GM12878 (cell line): ENCODE data around the gene KRTAP5-7. TPM values are rescaled to one million over a fixed set of nuclear protein-coding genes. Genes with fewer than 3 reads are reported as not detected.

Experiments used
- ATAC-seq: fragments of 200-7000 bp; cut with Tn5 transposase; 3 replicates; pipeline ENCODE4 v1.9.1; 2020; ENCODE audit warnings: mild to moderate bottlenecking, moderate library complexity
- BruUV-seq: library from RNA; stranded (reverse); fragments of 400-500 nt; replicated peaks from 2 replicates; lab custom pipeline; 2021; lab: Mats Ljungman, UMichigan
- CTCF ChIA-PET: fragments of 300-600 bp; sonication (Branson Sonifier 250); formaldehyde crosslinking; extraction: SDS; loops from one replicate; lab custom pipeline; 2021; ENCODE audit warnings: inconsistent platforms; lab: Yijun Ruan, JAX
- POLR2A ChIA-PET: fragments of 350-600 bp; formaldehyde crosslinking; extraction: SDS; loops from one replicate; lab custom pipeline; 2021; ENCODE audit warnings: inconsistent platforms; lab: Charles Lee
- RAD21 ChIA-PET: fragments of 300-600 bp; sonication (Branson Sonifier 250); formaldehyde crosslinking; loops from one replicate; lab custom pipeline; 2023; ENCODE audit warnings: antibody characterized with exemption; ENCODE audit not compliant: unreplicated experiment; lab: Charles Lee
- SMC1A ChIA-PET: fragments of 300-600 bp; sonication (Branson Sonifier 250); formaldehyde crosslinking; loops from one replicate; lab custom pipeline; 2023; ENCODE audit not compliant: unreplicated experiment, uncharacterized antibody; lab: Charles Lee
- DNase-seq: peaks from one replicate; pipeline ENCODE4 v3.0.0-alpha.2; 2011; ENCODE audit warnings: low read depth, low spot score
- FAIRE-seq: peaks from 3 replicates; lab custom pipeline; 2011; peaks lifted over from hg19 to GRCh38; lab: Jason Lieb, UNC
- H2AFZ ChIP-seq: 2 replicates; pipeline ENCODE4 v1.6.0; 2011; ENCODE audit warnings: low read depth, low read length, control low read depth; ENCODE audit not compliant: control insufficient read depth
- H3K27ac ChIP-seq: 2 replicates; pipeline ENCODE4 v1.5.1; 2011; ENCODE audit warnings: control low read depth; ENCODE audit not compliant: control insufficient read depth, insufficient read depth
- H3K27me3 ChIP-seq, 2 experiments: replicated peaks in 1 of 2; 2 replicates each; pipeline versions ENCODE4 v1.6.0 to v1.6.1; 2011; ENCODE audit warnings: low read length in 1 of 2; ENCODE audit not compliant: control insufficient read depth in 2 of 2, insufficient read depth in 2 of 2
- H3K36me3 ChIP-seq, 2 experiments: 2 replicates each; pipeline ENCODE4 v1.5.1; 2011; ENCODE audit warnings: low read length in 1 of 2; ENCODE audit not compliant: control insufficient read depth in 2 of 2, insufficient read depth in 2 of 2
- H3K4me1 ChIP-seq: 2 replicates; pipeline ENCODE4 v1.6.1; 2011; ENCODE audit warnings: mild to moderate bottlenecking, low read length, moderate library complexity, mixed read lengths; ENCODE audit not compliant: control insufficient read depth, insufficient read depth
- H3K4me2 ChIP-seq: 2 replicates; pipeline ENCODE4 v1.6.0; 2011; ENCODE audit warnings: control low read depth; ENCODE audit not compliant: control insufficient read depth, insufficient read depth
- H3K4me3 ChIP-seq: fragments of 200-600 bp; sonication (generic); 2 replicates; pipeline ENCODE4 v1.5.1; 2016
- H3K79me2 ChIP-seq: 2 replicates; pipeline ENCODE4 v1.6.0; 2011; ENCODE audit warnings: low read length; ENCODE audit not compliant: control insufficient read depth, insufficient read depth
- H3K9ac ChIP-seq: 2 replicates; pipeline ENCODE4 v1.8.0; 2011; ENCODE audit warnings: low read length, control low read depth, mixed read lengths; ENCODE audit not compliant: control insufficient read depth, insufficient read depth
- H3K9me3 ChIP-seq: replicated peaks from 3 replicates; pipeline ENCODE4 v1.5.1; 2011; ENCODE audit warnings: mild to moderate bottlenecking, low read length; ENCODE audit not compliant: control insufficient read depth, insufficient read depth
- H4K20me1 ChIP-seq: 2 replicates; pipeline ENCODE4 v1.6.0; 2011; ENCODE audit not compliant: control insufficient read depth, insufficient read depth
- ATF2 ChIP-seq: IDR thresholded peaks from 2 replicates; pipeline ENCODE4 v1.6.1; 2012; ENCODE audit warnings: low read length, inconsistent platforms
- ESRRA ChIP-seq: IDR thresholded peaks from 2 replicates; pipeline ENCODE4 v1.6.1; 2012; ENCODE audit warnings: mild to moderate bottlenecking, low read length, improper control_type of control experiment
- GABPA ChIP-seq: IDR thresholded peaks from 2 replicates; pipeline ENCODE4 v1.6.1; 2014; ENCODE audit warnings: antibody characterized with exemption, low read depth, mild to moderate bottlenecking, inconsistent platforms
- HSF1 ChIP-seq: fragments of 150-350 bp; IDR thresholded peaks from 2 replicates; pipeline ENCODE4 v1.6.1; 2014; ENCODE audit warnings: mild to moderate bottlenecking, low read depth, low read length
- MAX ChIP-seq: IDR thresholded peaks from 2 replicates; pipeline ENCODE4 v1.6.1; 2012; ENCODE audit warnings: low read depth, low read length, improper control_type of control experiment
- MYB ChIP-seq: fragments of 150-350 bp; IDR thresholded peaks from 2 replicates; pipeline ENCODE4 v1.6.1; 2014; ENCODE audit warnings: mild to moderate bottlenecking, low read depth, low read length, borderline replicate concordance
- PKNOX1 ChIP-seq: fragments of 450-650 bp; IDR thresholded peaks from 2 replicates; pipeline ENCODE4 v1.6.1; 2016; ENCODE audit warnings: mild to moderate bottlenecking
- PML ChIP-seq: IDR thresholded peaks from 2 replicates; pipeline ENCODE4 v1.6.1; 2012; ENCODE audit warnings: low read length, inconsistent platforms
- RUNX3 ChIP-seq: IDR thresholded peaks from 2 replicates; pipeline ENCODE4 v1.6.1; 2012; ENCODE audit warnings: low read length, inconsistent platforms
- ZSCAN29 ChIP-seq: fragments of 450-650 bp; IDR thresholded peaks from 2 replicates; pipeline ENCODE4 v1.6.1; 2017; ENCODE audit warnings: mild to moderate bottlenecking, moderate library complexity
- WGBS: methylation state at CpG from one replicate; pipeline ENCODE4 v1.1.6; 2016; ENCODE audit warnings: low lambda C conversion rate; ENCODE audit not compliant: insufficient replicate concordance, insufficient coverage; ENCODE audit errors: missing lambda C conversion rate; 5-methylcytosine and 5-hydroxymethylcytosine counted together
- in situ Hi-C: fragments of 300-500 bp; cut with MboI; formaldehyde crosslinking; loops from 9 replicates; pipeline ENCODE4 v1.14.3; 2018; ENCODE audit warnings: mixed read lengths
- intact Hi-C: fragments of 100-400 bp; cut with micrococcal nuclease; formaldehyde crosslinking; loops from one replicate; pipeline ENCODE4 v1.14.2; 2022; ENCODE audit not compliant: unreplicated experiment
- polyA plus RNA-seq, 11 experiments: library from polyadenylated mRNA; depleted of rRNA in 4 of 11; unstranded in 6 of 11; stranded (reverse) in 5 of 11; fragments of >200 nt; fragmentation: Nextera tagmentation in 4 of 11; fragmentation: Illumina TruSeq in 1 of 11; extraction: Ambion mirVana in 4 of 11; extraction: Trizol in 1 of 11; gene quantifications; 1 replicate in 1 of 11; 2 replicates in 10 of 11; pipeline versions ENCODE4 v1.2.1 to v1.2.3, GENCODE V29; 2011 to 2016; ENCODE audit warnings: inconsistent platforms in 2 of 11, missing spikeins in 2 of 11, low read depth in 1 of 11
- total RNA-seq, 4 experiments: library from RNA; depleted of rRNA in 3 of 4; stranded (reverse); fragments of >200 nt in 3 of 4; fragmentation: Illumina TruSeq in 1 of 4; extraction: Trizol in 1 of 4; gene quantifications; 2 replicates each; pipeline versions ENCODE4 v1.2.1 to v1.2.3, GENCODE V29; 2013 to 2021

Gene KRTAP5-7
- total and polyA plus RNA-seq, 10 of the 15 experiments (the other 5 are each of a cell fraction or from before 2014, with no cell fraction given) = 0.07 to 0.23 (median 0.19) TPM; not detected in 6

- WGBS = 31% methylated on average over 5 of the region's 5 CpGs
- no peak overlapping the region for H3K27ac ChIP-seq
- ATAC-seq (no peak), DNase-seq (no peak), FAIRE-seq (no peak)
- no peak overlapping the region for H2AFZ ChIP-seq
- H3K9ac ChIP-seq = no peak overlapping the region
- H3K4me2 ChIP-seq = no peak overlapping the region
- TF ChIP-seq ESRRA = no peak
- TF ChIP-seq RUNX3 = no peak
- TF ChIP-seq PML = no peak
- TF ChIP-seq PKNOX1 = no peak
- TF ChIP-seq MAX = no peak
- TF ChIP-seq ZSCAN29 = no peak
- no peak for TF ChIP-seq GABPA
- no peak for TF ChIP-seq MYB
- no peak for TF ChIP-seq HSF1
- no peak for TF ChIP-seq ATF2
- no peaks in the 10 kb centered on the region; the same call in 1 of the 2 replicates for H4K20me1 ChIP-seq
- H3K4me1 ChIP-seq = no peaks in the 10 kb centered on the region
- in situ Hi-C loops (no loop called here), intact Hi-C loops (no loop called here)
- no peak overlapping the region for H3K4me3 ChIP-seq
- H3K9me3 ChIP-seq = no peaks in the 10 kb centered on the region
- BruUV-seq = no TSS peak
- no peaks in the 10 kb centered on the region; a peak in 2 of 4 replicates for H3K27me3 ChIP-seq
- H3K36me3 ChIP-seq = no peaks in the 10 kb centered on the region
- ChIA-PET POLR2A (no interaction called here), RAD21 (no interaction called here), SMC1A (no interaction called here), CTCF (interaction anchor here (0.8 to 1.3 kb wide), 2 partner anchors 9 to 15 kb away, joined by 3 read pairs; partner anchors contain the start of gene KRTAP5-10)
- no peaks in the 10 kb centered on the region for H3K79me2 ChIP-seq
Measured at GRCh38 chr11:71574418-71574817, 47.4 kb downstream of the KRTAP5-7 start.
